HG03175 (cell line): ENCODE data around the gene GPRASP1.
"Not testable (repeated sequence)": the region's sequence is repeated elsewhere in the genome, so short reads cannot be mapped to it uniquely, and the experiment has no call there.

ENCODE experiments used
- ATAC-seq: cut with Tn5 transposase; IDR thresholded peaks from one replicate; pipeline ENCODE4 v1.9.1; 2021; ENCODE audit warnings: mild to moderate bottlenecking, moderate library complexity; ENCODE audit not compliant: unreplicated experiment

The GPRASP1 gene

GRCh38 chrX:102651242-102652011, at the start of gene GPRASP1:
TSS of gene GPRASP1 (plus strand) at chrX:102651483. CDS start at chrX:102653914, 2,431 bp downstream.
- no peak for ATAC-seq

- no peak for ATAC-seq
These were observed 47.0 kb upstream of the GPRASP1 start for GRCh38 chrX:102604327-102604726.

- no peak for ATAC-seq
These were observed 45.2 kb upstream of the GPRASP1 start for GRCh38 chrX:102606115-102606514.

GRCh38 chrX:102610905-102611304, 40.4 kb upstream of the GPRASP1 start:
- no peak for ATAC-seq

GRCh38 chrX:102624105-102624504, 27.2 kb upstream of the GPRASP1 start:
- ATAC-seq = no peak

GRCh38 chrX:102627640-102628039, 23.6 kb upstream of the GPRASP1 start:
- ATAC-seq = no peak

- no peak for ATAC-seq
These were observed 13.7 kb upstream of the GPRASP1 start for GRCh38 chrX:102637561-102637960.

GRCh38 chrX:102650903-102651241, 411 bp upstream of the GPRASP1 start:
- no peak for ATAC-seq

GRCh38 chrX:102652031-102652688, 877 bp downstream of the GPRASP1 start:
- no peak for ATAC-seq

- ATAC-seq = no peak
These were observed 3.4 kb downstream of the GPRASP1 start for GRCh38 chrX:102654696-102655095.

GRCh38 chrX:102658556-102658955, 7.3 kb downstream of the GPRASP1 start:
- ATAC-seq = no peak

GRCh38 chrX:102659790-102660757, 8.8 kb downstream of the GPRASP1 start:
- peak; percentile 99 for ATAC-seq

- ATAC-seq = not testable (repeated sequence)
These were observed 12.5 kb downstream of the GPRASP1 start for GRCh38 chrX:102663820-102664219.

- not testable (repeated sequence) for ATAC-seq
These were observed 15.8 kb downstream of the GPRASP1 start for GRCh38 chrX:102667034-102667433.

- no peak for ATAC-seq
These were observed 18.2 kb downstream of the GPRASP1 start for GRCh38 chrX:102669526-102669925.

GRCh38 chrX:102672856-102673255, 21.6 kb downstream of the GPRASP1 start:
- ATAC-seq = no peak

- not testable (repeated sequence) for ATAC-seq
These were observed 26.2 kb downstream of the GPRASP1 start for GRCh38 chrX:102677479-102677878.

GRCh38 chrX:102684772-102685520, 33.7 kb downstream of the GPRASP1 start:
- no peak for ATAC-seq

- no peak for ATAC-seq
These were observed 43.5 kb downstream of the GPRASP1 start for GRCh38 chrX:102694749-102695148.

- ATAC-seq = no peak
These were observed 45.0 kb downstream of the GPRASP1 start for GRCh38 chrX:102696306-102696705.

GRCh38 chrX:102697494-102697893, 46.2 kb downstream of the GPRASP1 start:
- ATAC-seq = no peak
